GM18499 (cell line): Measurements from ENCODE around the gene CACNB4.
A peak's percentile ranks its signal among the peaks of the same experiment; 100 is the strongest.

ENCODE experiments used
- ATAC-seq: cut with Tn5 transposase; IDR thresholded peaks from one replicate; pipeline ENCODE4 v1.9.1; 2021; ENCODE audit warnings: moderate number of reproducible peaks; ENCODE audit not compliant: insufficient read depth, unreplicated experiment

The CACNB4 gene

GRCh38 chr2:152055366-152056108 is 43.3 kb downstream of the CACNB4 start:
- no peak for ATAC-seq

GRCh38 chr2:152054593-152054992 is 44.3 kb downstream of the CACNB4 start:
- ATAC-seq = no peak

- ATAC-seq = no peak
These were observed 47.4 kb downstream of the CACNB4 start for GRCh38 chr2:152051436-152051835.

- no peak for ATAC-seq
These were observed 47.9 kb downstream of the CACNB4 start for GRCh38 chr2:152050915-152051314.

- ATAC-seq = no peak
These were observed 48.5 kb downstream of the CACNB4 start for GRCh38 chr2:152050341-152050740.

- no peak for ATAC-seq
These were observed 49.3 kb downstream of the CACNB4 start for GRCh38 chr2:152049541-152049940.

GRCh38 chr2:152047824-152048471 is 50.9 kb downstream of the CACNB4 start:
- ATAC-seq = no peak

GRCh38 chr2:152046940-152047339 is 51.9 kb downstream of the CACNB4 start:
- ATAC-seq = peak; percentile 83

- ATAC-seq = no peak
These were observed 55.9 kb downstream of the CACNB4 start for GRCh38 chr2:152042636-152043615.

GRCh38 chr2:152038441-152038958 is 60.3 kb downstream of the CACNB4 start:
- ATAC-seq = no peak

GRCh38 chr2:152037743-152038435 is 61.0 kb downstream of the CACNB4 start:
- ATAC-seq = no peak

GRCh38 chr2:152036611-152037469 is 62.0 kb downstream of the CACNB4 start:
- ATAC-seq = peak; percentile 90

GRCh38 chr2:152034257-152034801 is 64.5 kb downstream of the CACNB4 start:
- ATAC-seq = no peak

GRCh38 chr2:152033011-152033925 is 65.6 kb downstream of the CACNB4 start:
- no peak for ATAC-seq

- ATAC-seq = no peak
These were observed 67.0 kb downstream of the CACNB4 start for GRCh38 chr2:152031747-152032306.

- ATAC-seq = peak; percentile 52
These were observed 68.1 kb downstream of the CACNB4 start for GRCh38 chr2:152030596-152031328.
